KG1 (cell line): ENCODE results near the gene DCUN1D5.

ENCODE experiments used
- DNase-seq: peaks from one replicate; lab custom pipeline; 2025; lab: John Stamatoyannopoulos, UW

The DCUN1D5 gene

DNA sequence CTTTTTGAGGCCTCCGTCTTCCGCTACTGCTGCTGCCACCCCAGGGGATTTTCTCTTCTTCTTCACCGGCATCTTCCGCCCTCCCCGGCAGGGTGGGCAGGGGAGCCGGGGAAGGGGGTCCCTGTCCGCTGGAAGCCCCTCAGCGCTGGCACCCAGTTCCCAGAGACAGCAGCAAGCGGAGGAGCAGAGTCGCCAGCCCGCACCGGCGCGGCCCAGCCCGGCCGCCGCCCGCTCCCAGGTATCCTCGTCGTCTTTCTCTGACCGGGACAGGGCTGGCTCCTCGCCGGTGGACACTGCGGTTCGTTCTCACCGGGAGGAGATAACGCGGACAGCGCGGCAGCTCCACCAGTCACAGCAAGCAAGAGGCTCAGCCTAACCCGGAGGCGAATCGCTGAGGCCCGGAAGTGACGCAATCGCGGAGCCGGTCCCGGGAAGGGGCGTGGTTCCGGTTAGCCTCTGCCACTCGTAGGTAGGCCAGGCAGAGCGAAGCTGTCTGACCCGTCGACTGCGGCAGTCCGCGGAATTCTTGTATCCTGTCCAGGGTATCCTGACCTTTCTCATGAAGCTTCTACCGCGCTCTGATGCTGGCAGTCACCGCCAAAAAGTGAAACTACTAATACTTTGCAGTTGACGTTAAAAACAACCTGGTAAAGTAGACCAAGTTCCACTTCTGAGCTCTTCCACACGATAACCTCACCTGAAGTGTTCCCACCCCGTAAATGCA lies at the start of gene DCUN1D5:
Gene DCUN1D5, minus strand, starts transcription at position 360 of the 724 bp plus-strand sequence. Its CDS starts 288 bp downstream, at position 72.
- DNase-seq = peak; percentile 82

DNA sequence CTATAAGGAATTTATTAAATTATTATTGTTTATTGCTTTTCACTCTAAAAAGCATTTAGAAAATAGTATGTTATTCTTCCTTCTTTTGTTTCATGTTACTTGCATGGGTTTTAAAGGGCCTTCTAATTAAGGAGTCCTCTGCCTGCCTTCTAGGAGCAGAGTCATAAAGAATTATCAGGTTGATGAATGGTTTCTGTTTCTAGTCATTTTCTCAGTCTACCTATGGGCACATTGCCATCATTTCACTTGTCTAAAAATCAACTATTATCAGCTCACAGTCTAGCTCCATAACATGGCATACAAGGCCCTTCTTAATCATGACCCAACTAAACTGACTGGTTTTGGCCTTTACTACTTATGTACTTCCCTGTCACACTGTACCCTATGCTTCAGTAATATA lies 33.5 kb upstream of the DCUN1D5 start:
- no peak for DNase-seq

- DNase-seq = no peak
Measured at GRCh38 chr11:103114836-103115235, 22.9 kb upstream of the DCUN1D5 start.

GRCh38 chr11:103112364-103112763 lies 20.4 kb upstream of the DCUN1D5 start:
- DNase-seq = no peak

- no peak for DNase-seq
Measured at GRCh38 chr11:103111400-103111799, 19.4 kb upstream of the DCUN1D5 start.

GRCh38 chr11:103110391-103110790 lies 18.4 kb upstream of the DCUN1D5 start:
- DNase-seq = no peak

- DNase-seq = no peak
Measured at GRCh38 chr11:103109818-103110388, 17.9 kb upstream of the DCUN1D5 start.

GRCh38 chr11:103108933-103109817 lies 17.2 kb upstream of the DCUN1D5 start, which contains the start of gene DYNC2H1:
DYNC2H1 (plus strand) TSS chr11:103109426; CDS start chr11:103109575, 149 bp downstream.
- peak; percentile 95 for DNase-seq

DNA sequence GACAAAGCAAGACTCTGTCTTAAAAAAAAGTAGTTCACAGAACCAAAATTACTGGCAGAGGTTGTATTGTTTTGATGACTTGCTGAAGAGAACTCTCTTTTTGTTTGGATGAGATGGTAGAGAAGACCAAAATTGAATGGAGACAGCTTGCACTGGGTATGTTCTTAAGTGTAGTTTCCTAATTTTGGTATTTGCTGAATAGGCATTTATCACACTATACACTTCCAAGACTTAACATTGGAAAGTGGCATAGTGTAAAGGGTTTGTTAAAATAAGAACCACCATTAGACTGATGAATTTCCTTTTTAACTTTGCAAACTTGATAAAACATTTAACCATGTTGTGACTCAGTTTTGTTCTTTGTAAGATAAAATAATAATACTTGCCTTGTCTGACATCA lies 5.3 kb upstream of the DCUN1D5 start:
- DNase-seq = no peak

GRCh38 chr11:103091064-103091800 lies 728 bp downstream of the DCUN1D5 start:
- peak; percentile 31 for DNase-seq

DNA sequence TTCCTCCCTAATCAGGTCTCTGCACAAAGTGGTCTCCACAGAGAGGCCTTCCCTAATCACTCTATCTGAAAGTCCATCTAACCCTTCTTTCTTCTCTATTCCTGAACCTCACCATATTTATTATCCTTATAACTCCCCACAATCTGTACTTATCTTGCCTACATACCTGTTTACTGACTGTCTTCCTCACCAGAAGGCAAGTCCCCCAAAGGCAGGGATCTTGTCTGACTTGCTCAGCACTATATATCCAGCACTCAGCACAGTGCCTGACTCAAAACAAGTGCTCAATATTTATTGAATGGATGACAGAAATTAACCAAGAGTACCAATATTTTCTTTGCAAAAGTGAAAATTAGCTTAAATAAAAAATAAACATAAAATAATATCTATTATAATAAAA lies 5.5 kb downstream of the DCUN1D5 start:
- no peak for DNase-seq

DNA sequence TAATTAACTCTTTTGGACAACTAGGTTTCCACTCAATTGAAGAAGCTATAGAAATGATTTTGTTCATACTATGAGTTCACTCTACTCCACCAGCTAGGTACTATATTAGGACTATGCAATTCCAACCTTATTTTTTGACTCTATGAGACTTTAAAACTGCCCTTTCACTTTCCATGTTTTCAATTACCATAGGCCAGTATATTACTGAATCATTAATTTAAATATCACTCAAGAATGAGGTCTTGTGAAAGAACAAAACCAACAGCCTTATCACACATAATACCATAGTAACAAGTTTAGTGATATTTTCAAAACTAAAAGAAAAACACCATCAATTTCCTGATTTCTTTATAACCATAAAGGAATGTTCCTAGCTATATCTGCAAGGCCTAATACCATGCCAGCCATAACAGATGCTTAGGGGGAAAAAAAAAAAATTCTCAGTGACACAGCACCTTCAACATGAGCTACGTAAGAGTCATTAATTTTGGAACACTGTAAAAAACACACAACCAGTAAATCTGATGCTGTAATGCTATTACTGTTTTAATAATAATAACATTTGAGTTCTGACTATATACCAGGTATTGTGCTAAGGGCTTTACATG lies 6.1 kb downstream of the DCUN1D5 start:
- no peak for DNase-seq

DNA sequence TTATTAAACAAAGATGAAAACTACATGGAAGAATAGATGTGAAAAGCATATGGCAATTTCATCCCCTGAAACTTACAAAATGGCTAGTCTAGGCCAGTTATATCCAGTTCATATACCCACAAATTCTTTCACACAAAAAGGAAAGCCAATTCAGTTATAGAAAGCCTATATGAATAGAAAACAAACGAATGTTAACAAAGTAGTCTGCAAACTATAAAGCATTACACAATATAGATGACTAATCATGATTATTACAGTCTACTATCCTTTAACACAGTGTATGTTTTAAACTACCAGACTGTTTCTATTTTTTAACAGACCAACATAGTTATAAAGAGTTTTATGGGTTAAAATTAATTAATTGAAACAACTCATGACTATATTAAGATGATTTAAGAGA lies 12.1 kb downstream of the DCUN1D5 start:
- DNase-seq = no peak

DNA sequence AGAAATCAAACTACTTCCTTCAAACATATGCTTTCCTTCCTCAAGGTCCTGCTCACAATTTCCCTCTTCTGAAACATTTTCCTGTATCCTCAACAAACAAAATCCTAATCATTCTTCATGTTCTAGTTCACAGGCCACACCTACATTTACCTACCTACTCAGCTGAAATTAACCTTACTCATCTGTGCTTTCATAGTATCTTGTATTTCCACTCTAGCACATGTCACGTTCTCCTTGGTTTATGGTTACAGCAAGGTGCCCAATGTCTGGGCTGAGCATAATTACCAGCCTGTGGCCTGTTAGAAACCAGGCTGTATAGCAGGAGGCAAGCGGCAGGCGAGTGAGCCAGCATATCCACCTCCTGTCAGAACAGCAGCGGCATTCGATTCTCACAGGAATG lies 13.2 kb downstream of the DCUN1D5 start:
- no peak for DNase-seq

DNA sequence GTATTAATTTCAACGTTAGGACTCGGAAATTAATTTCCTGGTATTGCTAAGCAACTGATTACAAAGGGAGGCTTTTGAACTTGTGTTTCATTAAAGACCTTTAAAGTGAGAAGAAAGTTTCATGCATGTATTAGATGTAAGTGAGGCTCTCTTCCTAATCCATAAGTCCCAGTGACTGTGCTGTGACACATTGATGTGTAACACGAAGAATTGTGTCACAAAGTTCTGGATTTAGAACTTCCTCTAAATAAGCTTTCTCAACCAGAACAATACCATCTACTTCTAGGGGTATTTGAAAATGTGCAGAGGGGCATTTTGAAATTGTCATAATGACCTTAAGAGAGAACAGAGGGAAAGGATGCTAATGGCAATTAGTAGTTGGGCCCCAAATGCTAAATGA lies 14.4 kb downstream of the DCUN1D5 start:
- DNase-seq = no peak

DNA sequence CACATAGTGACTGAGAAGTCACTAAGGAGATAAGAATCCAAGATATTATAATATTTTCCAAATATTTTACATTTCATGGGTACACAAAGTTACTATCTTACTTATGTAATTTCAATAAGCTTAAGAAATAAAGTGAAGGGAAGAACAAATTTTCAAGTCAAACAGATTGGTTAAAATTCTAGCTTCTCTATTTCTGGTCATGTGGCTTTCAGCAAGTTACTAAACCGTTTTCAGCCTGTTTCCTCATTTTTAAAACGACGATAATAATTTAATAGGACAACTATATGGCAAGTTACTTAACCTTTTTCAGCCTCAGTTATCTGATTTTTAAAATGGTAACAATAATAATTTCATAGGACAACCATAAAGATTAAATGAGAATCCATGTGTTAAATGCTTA lies 15.6 kb downstream of the DCUN1D5 start:
- no peak for DNase-seq

DNA sequence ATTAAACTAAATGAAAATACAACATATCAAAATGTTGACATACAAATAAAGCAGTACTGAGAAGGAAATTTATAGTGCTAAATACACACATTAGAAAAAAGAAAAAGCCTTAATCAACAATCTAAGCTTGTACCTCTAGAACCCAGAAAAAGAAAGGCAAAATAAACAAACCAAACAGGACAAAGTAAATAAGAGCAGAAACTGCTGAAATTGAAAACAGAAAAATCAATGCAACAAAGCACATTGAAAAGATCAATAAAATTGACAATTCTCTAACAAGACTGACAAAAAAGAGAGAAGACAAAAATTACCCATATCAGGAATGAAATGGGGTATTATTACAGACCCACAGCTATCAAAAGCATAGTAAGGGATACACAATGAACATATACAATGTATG lies 21.0 kb downstream of the DCUN1D5 start:
- no peak for DNase-seq

- no peak for DNase-seq
Measured at GRCh38 chr11:103070142-103070541, 21.8 kb downstream of the DCUN1D5 start.

GRCh38 chr11:103069367-103069766 lies 22.6 kb downstream of the DCUN1D5 start:
- DNase-seq = no peak

DNA sequence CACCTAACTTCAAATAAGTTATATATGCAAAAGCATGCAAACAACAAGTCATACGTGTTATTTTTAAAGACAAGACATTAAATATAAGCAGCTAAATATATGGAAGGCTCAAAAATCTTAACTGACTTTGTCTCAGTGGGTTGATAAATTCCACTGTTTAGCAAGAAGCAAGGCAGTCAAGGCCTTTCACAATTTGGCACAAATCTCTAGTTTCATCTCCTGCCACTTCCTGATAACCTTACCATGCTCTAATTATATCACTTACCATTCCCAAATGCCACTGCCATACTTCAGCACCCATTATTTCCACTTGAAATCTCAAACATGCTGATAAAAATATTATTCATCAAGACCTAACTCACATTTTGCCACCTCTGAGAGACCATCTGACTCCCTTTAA lies 24.8 kb downstream of the DCUN1D5 start:
- DNase-seq = no peak

DNA sequence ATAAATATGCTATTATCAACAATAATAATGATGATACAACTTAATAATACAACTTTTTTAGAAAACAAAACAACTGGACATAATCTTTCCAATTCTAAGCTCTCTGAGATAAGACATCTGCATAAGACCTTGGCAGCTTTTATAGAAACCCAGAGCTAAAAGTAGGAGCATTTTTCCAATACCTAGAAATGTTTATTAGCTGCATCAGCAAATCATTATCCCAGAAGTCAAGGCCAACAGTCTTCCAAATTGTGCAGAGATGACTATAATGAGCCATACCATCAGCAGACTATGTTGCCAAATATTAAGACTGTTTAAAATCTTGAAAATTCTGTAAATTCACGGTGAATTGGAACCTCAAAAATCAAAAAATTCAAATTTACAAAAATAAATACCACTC lies 30.3 kb downstream of the DCUN1D5 start:
- DNase-seq = no peak
